Measurements from ENCODE around the gene GPS1. TPM values are rescaled to one million over a fixed set of nuclear protein-coding genes. Genes with fewer than 3 reads are reported as not detected.
A peak's percentile ranks its signal among the peaks of the same experiment; 100 is the strongest.

Gene GPS1
- total RNA-seq, 4 donors from 2014 or later: 72.4 to 113 (median 100) TPM

GRCh38 chr17:82018989-82019689, 32.6 kb upstream of the GPS1 start:
- peaks cover 3% of the 10 kb centered on the region for H3K36me3 ChIP-seq
- no peak overlapping the region for H3K27ac ChIP-seq
- no peaks in the 10 kb centered on the region for H3K27me3 ChIP-seq
- peaks cover 36% of the 10 kb centered on the region for H3K4me1 ChIP-seq
- no peak for DNase-seq (ENCODE audit: low spot score in 2 of 2)
- 67% methylated on average over 1 of the region's 33 CpGs for WGBS
- TF ChIP-seq CTCF (IDR thresholded peaks at IDR 0.05) (no peak), POLR2A (IDR thresholded peaks at IDR 0.05) (no peak), POLR2AphosphoS5 (IDR thresholded peaks at IDR 0.05) (no peak), EP300 (IDR thresholded peaks at IDR 0.05) (no peak)
- no peaks in the 10 kb centered on the region for H3K9me3 ChIP-seq
- no peak overlapping the region for H3K4me3 ChIP-seq

- Histone ChIP-seq H3K27me3 (no peaks in the 10 kb centered on the region), H3K4me3 (no peak overlapping the region), H3K36me3 (peaks cover 3% of the 10 kb centered on the region), H3K4me1 (peaks cover 33% of the 10 kb centered on the region), H3K27ac (no peak overlapping the region), H3K9me3 (no peaks in the 10 kb centered on the region)
- 63% methylated on average over 9 of the region's 34 CpGs for WGBS
- DNase-seq (ENCODE audit: low spot score in 2 of 2): no peak
- peak; percentile 15 to 73 for TF ChIP-seq CTCF (IDR thresholded peaks at IDR 0.05)
- no peak for TF ChIP-seq EP300 (IDR thresholded peaks at IDR 0.05)
Observed at GRCh38 chr17:82019690-82020571, 31.8 kb upstream of the GPS1 start.

DNA sequence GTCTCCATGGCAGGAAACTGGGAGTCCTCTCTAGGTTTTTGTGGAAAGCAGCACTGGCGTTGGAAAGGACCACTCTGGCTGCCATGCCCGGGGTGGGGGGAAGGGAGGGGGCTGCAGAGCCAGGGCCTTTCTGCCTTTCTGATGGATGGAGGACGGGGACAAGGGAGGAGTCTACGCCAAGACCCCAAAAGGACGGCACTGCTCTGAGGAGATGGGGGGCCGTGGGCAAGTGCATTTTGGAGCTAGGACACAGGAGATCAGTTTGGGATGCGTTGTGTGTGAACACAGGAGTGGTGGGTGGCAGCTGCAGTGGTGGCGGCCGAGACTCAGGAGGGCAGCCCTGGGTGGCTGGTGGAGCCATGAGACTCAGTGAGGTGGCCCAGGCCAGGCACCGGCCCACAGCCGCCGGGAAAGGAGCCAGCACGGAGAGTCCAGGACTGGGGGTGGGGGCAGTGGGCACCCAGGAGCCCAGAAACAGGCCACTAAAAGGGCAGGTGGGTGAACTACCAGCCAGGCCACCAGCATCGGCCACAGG, 31.1 kb upstream of the GPS1 start:
- TF ChIP-seq EP300 (IDR thresholded peaks at IDR 0.05) (no peak), POLR2A (IDR thresholded peaks at IDR 0.05) (no peak), CTCF (IDR thresholded peaks at IDR 0.05) (no peak), POLR2AphosphoS5 (IDR thresholded peaks at IDR 0.05) (no peak)
- no peaks in the 10 kb centered on the region for H3K27me3 ChIP-seq
- DNase-seq (ENCODE audit: low spot score in 2 of 2): no peak
- H3K4me3 ChIP-seq: no peak overlapping the region
- H3K27ac ChIP-seq: no peak overlapping the region
- H3K4me1 ChIP-seq: peaks cover 32% of the 10 kb centered on the region
- WGBS: 69% methylated on average over 13 of the region's 14 CpGs
- no peaks in the 10 kb centered on the region for H3K9me3 ChIP-seq
- peaks cover 3% of the 10 kb centered on the region for H3K36me3 ChIP-seq

DNA sequence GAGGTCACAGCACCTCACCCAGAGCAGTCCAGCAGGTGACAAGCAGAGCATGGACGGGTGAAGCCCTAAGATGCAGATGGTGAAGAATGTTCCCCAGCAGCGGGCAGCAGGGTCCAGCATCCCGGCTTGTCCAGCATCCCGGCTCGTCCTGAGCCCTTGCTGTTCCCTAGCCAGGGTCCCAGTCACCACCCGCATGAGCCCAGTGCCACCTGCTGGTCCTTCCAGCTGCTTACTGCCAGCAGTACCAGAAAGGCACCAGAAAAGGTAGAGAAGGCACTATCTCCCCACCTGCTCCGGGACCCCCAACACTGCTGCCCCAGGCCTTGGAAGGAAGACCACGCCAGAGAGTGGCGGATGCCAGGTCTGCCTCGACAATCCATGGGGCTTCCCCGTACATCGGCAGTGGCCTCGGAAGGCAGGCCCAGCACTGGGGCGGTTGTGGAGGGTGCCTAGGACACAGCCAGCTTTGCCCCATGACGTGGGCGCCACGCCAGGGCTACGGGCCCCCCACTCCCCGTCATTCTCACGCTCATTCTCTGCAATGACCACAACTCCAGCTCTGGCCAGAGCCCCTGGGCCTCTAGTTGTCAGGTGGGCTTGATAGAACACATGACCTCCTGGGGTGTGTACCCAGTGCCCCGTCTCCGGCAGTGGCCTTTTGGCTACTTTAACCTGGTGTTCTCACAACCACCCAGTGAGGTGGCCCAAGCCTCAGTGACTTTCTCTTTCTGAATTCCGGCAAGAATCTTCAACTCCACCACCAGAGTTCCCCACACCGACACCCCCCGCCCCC, 30.4 kb upstream of the GPS1 start:
- peaks cover 32% of the 10 kb centered on the region for H3K4me1 ChIP-seq

More for the DNA sequence above, 30.4 kb upstream of the GPS1 start:
- Histone ChIP-seq H3K4me3 (peak overlapping the region; percentile 84), H3K9me3 (no peaks in the 10 kb centered on the region), H3K27ac (no peak overlapping the region), H3K27me3 (no peaks in the 10 kb centered on the region), H3K36me3 (peaks cover 3% of the 10 kb centered on the region)
- no peak for DNase-seq (ENCODE audit: low spot score in 2 of 2)
- WGBS: 24% methylated on average over 6 of the region's 25 CpGs
- TF ChIP-seq EP300 (IDR thresholded peaks at IDR 0.05) (no peak), CTCF (IDR thresholded peaks at IDR 0.05) (peak; percentile 67 to 68), POLR2A (IDR thresholded peaks at IDR 0.05) (no peak), POLR2AphosphoS5 (IDR thresholded peaks at IDR 0.05) (no peak)

Data from suprapubic skin (tissue), 4 donors.